ENCODE results near the gene PKP2. TPM values are rescaled to one million over a fixed set of nuclear protein-coding genes. Genes with fewer than 3 reads are reported as not detected.

PKP2 gene
- total and polyA plus RNA-seq, 2 of the 8 experiments (the other 6 are each of a cell fraction or from before 2014, with no cell fraction given) = 9.6 to 44.8 TPM

DNA sequence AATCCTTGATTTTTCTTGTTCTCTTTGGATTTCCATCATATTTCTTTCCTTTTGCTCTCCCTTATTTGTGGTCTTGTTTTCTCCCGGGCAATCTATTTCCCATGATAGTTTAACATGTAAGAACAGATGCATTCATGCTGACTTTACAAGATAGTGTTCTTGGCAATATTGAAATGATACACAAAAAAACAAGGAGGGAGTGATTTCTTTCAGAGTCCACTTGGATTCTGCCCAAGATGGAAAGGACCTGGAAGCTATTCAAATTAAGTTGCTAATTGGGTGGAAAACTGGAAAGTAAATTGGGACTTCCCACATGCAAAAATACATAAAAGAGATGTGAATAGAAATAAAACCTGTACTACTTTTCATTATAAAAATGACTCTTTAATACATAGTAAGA lies 126.4 kb downstream of the PKP2 start (continued):
- TF ChIP-seq HDAC2 (IDR thresholded peaks at IDR 0.05; ENCODE audit: borderline replicate concordance in 1 of 2, low read depth in 2 of 2, low read length in 2 of 2) (no peak), KDM1A (IDR thresholded peaks at IDR 0.05; ENCODE audit: borderline replicate concordance, low read length) (no peak), RNF2 (IDR thresholded peaks at IDR 0.05; ENCODE audit: borderline replicate concordance, low read depth, low read length, missing control alignments, poor library complexity, severe bottlenecking) (no peak), CHD1 (IDR thresholded peaks at IDR 0.05; ENCODE audit: low read depth, low read length) (no peak)
